Fibroblast of lung (primary cell): ENCODE data around the gene APMAP.

ENCODE experiments used
- EZH2 ChIP-seq: IDR thresholded peaks from 2 replicates; pipeline ENCODE4 v1.5.1; 2012; ENCODE audit warnings: low read length, control low read depth, mild to moderate bottlenecking; ENCODE audit errors: missing control alignments
- TF ChIP-seq, protein P1 (sequence below), 2 donors: IDR thresholded peaks in 1 of 2; conservative IDR thresholded peaks in 1 of 2; 1 replicate in 1 of 2; 2 replicates in 1 of 2; pipeline ENCODE4 v1.5.1; 2011 to 2012; ENCODE audit warnings: low read length in 2 of 2, control low read depth in 1 of 2, inconsistent platforms in 1 of 2, low read depth in 1 of 2, mild to moderate bottlenecking in 1 of 2

- TF ChIP-seq, protein P1, sequence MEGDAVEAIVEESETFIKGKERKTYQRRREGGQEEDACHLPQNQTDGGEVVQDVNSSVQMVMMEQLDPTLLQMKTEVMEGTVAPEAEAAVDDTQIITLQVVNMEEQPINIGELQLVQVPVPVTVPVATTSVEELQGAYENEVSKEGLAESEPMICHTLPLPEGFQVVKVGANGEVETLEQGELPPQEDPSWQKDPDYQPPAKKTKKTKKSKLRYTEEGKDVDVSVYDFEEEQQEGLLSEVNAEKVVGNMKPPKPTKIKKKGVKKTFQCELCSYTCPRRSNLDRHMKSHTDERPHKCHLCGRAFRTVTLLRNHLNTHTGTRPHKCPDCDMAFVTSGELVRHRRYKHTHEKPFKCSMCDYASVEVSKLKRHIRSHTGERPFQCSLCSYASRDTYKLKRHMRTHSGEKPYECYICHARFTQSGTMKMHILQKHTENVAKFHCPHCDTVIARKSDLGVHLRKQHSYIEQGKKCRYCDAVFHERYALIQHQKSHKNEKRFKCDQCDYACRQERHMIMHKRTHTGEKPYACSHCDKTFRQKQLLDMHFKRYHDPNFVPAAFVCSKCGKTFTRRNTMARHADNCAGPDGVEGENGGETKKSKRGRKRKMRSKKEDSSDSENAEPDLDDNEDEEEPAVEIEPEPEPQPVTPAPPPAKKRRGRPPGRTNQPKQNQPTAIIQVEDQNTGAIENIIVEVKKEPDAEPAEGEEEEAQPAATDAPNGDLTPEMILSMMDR (conservative IDR thresholded peaks at IDR 0.05 in 1 of 2, IDR thresholded peaks at IDR 0.05 in 1 of 2; ENCODE audit: low read depth in 1 of 2, low read length in 2 of 2) = no peak
- no peak for TF ChIP-seq EZH2
Measured at GRCh38 chr20:24914388-24915241, 77.9 kb downstream of the APMAP start.
